GF-D8 (cell line): ENCODE measurements around the gene DOCK4.
A peak's percentile ranks its signal among the peaks of the same experiment; 100 is the strongest.
"Not testable (repeated sequence)": the region's sequence is repeated elsewhere in the genome, so short reads cannot be mapped to it uniquely, and the experiment has no call there.

Experiments used
- DNase-seq: peaks from one replicate; lab custom pipeline; 2025; lab: John Stamatoyannopoulos, UW

Gene DOCK4

GRCh38 chr7:112206238-112206990 lies at the start of gene DOCK4, which contains the start of gene ZNF277:
TSS of gene DOCK4 (minus strand) at chr7:112206399. CDS start at chr7:112206138, 261 bp downstream.
TSS of gene ZNF277 (plus strand) at chr7:112206695. CDS start at chr7:112206717, 22 bp downstream.
- DNase-seq, result peak; percentile 93

GRCh38 chr7:112255388-112255720 lies 49.2 kb upstream of the DOCK4 start:
- no peak for DNase-seq

GRCh38 chr7:112254709-112255387 lies 48.6 kb upstream of the DOCK4 start:
- no peak for DNase-seq

DNA sequence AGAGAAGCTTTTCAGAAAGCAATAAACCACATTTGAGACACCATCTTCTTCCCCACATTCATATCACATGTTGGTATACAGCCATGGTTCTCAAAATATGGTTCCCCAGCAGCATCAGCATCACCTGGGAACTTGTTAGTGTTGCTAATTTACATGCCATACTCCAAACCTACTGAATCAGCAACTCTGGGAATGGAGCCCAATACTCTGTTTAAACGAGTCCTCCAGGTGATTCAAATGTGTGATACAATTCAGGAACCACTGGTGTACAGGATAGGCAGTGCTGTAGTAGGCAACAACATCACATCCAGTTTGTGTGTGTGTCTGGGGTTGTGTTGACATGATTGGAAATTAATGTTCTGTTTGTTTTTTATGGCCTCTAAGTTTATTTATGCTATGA lies 48.0 kb upstream of the DOCK4 start:
- no peak for DNase-seq

DNA sequence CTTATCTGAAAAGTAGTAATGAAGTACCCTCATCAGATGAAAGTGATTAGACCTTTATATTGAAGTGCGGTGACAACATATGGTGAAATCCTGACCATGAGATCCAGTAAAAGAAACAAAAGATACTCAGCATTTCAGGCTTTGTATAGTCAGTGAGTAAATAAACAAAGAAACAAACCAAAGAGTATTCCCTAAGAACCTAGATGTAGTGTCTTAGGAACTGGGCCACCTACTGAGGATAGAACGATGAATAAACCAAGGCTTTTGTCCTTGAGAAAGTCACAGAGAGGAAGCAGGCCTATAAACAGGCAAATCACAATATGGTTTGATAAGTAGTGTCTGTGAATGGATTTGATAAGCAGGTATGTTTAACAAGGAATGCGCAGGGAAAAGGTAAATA lies 46.5 kb upstream of the DOCK4 start:
- DNase-seq, result no peak

GRCh38 chr7:112252141-112252540 lies 45.9 kb upstream of the DOCK4 start:
- no peak for DNase-seq

DNA sequence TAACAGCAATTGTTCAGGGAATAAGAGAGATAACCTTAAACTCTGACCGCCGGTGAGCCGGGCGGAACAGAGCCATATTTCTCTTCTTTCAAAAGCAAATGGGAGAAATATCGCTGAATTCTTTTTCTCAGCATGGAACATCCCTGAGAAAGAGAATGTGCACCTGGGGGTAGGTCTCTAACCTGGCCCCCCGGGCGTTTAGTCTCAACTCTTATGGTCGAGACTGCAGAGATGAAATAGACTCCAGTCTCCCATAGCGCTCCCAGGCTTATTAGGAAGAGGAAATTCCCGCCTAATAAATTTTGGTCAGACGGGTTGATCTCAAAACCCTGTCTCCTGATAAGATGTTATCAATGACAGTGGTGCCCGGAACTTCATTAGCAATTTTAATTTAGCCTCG lies 43.8 kb upstream of the DOCK4 start:
- not testable (repeated sequence) for DNase-seq

DNA sequence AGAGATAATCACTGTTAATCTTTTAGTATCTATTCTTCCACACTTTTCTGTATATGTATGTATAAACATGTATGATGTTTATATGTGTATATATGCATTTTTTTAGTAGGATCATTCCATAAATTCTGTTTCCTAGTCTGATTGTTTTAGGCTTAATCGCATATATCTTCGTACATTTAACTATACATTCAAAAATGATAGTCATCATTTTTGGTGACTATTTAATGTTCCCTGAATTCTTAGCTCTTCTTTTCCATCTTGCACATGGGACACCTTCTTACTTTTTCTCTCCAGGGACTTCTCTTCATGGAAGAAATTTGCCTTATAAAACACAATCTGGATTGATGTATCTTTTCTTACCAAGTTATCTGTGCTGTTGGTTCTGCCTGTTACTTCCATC lies 42.4 kb upstream of the DOCK4 start:
- no peak for DNase-seq

DNA sequence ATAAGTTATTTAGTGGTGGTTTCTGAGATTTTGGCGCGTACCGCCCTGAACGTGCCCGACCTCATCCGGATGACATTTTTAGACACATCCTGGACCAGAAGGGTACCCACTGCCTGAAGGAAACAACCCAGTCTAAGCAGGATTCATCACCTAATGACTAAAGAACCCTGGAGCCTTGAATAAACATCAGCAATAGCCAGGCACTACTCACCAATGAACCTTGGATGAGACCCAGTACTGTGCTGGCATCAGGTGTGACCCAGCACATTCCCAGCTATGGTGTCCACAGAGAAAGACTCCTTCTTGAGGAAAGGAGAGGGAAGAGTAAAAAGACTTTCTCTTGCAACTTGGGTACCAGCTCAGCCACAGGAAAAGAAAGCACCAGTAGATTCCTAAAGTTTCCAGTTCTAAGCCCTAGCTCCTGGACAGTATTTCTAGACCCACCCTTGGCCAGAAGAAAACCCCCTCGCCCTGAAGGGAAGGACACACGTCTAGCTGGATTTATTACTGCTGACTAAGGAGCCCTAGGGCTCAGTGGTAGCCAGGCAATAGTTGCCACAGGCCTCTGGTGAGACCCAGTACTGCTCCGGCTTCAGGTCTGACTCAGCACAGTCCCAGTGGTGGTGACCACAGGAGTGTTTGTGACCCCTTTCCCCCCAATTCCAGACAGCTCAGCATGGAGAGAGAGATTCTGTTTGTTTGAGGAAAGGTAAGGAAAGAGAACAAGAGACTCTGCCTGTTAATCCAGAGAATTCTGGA lies 32.8 kb upstream of the DOCK4 start:
- no peak for DNase-seq

DNA sequence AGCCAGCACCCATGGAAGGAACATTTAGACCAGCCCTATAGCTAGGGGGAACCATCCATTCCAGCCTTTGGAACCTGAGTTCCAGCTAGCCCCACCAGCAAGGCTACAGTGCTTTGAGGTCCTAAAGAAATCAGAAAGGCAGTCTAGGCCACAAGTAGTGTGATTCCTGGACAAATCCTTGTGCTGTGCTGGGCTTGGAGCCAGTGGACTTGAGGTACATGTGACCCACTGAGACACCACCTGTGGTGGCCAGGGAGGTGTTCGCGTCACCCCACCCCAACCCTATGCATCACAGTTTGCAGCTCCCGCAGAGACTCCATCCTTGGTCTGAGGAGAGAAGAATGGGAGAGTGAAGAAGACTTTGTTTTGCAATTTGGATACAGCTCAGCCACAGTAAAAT lies 32.1 kb upstream of the DOCK4 start:
- DNase-seq, result no peak

DNA sequence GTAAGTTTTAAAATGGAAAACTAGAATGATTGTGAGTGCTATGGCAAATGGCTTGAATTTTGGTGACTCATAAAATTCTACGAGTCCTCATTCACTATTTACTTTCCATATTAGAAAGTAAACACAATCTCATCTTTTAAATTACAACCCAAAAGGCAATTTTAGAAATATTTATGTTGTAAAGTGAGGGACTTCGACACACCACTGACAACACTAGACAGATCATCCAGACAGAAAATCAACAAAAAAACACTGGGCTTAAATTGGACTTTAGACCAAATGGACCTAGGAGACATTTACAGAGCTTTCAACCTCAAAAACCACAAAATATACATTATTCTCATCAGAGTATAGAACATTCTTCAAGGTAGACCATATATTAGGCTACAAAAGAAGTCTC lies 30.4 kb upstream of the DOCK4 start:
- DNase-seq, result no peak

DNA sequence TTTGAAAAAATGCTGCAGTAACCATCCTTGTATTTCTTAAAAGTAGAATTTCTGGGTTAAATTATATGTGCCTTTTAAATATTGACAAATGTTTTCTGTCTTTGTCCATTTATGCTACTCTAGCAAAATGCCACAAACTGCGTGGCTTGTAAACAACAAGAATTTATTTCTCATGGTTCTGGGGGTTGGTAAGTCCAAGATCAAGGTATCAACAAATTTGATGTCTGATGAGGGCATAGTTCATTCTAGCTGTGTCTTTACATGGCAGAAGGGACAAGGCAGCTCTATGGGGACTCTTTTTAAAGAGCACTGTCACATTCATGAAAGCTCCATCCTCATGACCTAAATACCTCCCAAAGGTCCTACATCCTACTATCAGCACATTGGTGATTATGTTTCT lies 27.9 kb upstream of the DOCK4 start:
- DNase-seq, result no peak

GRCh38 chr7:112233048-112233697 lies 27.0 kb upstream of the DOCK4 start:
- DNase-seq, result no peak

DNA sequence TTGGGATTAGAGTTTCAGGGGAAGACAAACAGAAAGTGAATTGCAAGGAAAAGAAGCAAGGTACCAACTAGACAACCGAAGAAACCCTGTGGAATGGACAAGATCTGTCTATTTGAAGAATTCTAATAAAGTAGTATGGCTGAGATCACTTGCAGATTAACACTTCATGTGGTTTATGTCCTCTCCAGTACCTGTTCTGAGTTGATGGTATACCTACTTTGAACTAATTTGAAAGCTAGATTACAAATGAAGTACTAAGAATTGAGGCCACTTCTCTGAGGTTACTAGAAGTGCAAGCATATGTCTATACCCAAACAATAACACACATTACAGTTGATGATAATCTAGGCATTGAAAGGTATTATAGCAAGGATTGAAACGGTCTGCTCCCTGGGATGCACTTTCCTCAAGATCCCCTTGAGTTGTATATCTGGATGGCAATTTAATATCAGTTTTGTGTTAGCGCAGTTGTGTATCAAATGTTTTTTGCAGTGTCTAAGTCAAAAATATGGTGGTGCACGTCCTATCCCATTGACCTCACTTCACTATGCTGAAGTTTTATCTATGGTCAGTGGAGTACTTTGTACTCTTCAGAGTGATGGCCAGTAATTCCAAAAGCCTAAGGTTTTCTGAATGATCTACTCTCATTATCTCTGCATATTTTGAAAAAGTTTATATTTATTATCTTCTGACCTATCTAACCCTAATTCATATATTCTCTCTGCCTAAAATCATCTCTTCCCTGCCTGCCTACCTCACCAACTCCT lies 26.2 kb upstream of the DOCK4 start:
- no peak for DNase-seq

DNA sequence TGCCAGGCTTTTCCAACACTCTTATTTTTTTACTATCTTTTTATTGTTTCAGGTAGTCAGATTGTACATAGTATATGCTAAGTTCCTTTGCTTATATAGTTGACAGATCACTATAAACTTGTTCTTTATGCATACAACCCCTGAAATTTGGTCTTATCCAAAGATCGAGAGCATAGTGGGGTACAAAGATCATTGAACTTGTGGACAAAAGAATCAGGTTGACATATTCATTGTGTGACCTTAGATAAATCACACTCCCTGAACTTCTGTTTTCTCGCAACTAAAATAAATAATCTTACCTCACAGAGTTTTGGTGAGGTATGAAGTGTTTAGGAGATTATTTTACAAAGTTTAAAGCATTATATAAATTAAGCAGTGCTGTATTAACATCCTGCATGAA lies 22.4 kb upstream of the DOCK4 start:
- DNase-seq, result no peak

DNA sequence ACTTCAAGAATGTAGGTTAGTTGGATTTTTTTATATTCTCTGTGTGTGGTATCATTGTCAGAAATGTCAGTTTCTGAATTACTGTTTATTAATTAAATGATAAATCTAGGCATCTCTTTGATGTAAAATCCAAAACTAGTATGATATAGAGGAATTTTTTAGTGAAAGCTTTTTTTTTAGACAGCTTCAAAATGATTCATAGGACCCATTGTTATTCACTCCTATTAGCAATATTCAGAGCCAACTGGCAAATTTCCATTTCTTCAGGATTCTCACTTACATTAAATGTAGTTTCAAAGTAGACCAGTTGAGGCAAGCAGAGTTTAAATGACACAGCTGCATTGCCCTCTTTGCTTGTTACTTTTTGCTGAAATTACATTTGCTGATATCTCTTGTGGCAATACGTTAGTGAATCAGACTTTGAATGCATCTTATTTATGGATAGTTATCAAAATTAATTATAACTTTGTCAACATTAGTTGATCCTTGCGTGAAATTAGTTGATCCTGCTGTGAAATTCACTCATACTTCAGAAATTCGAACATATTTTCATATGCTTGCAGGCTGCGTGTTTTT lies 20.6 kb upstream of the DOCK4 start:
- DNase-seq, result no peak

- no peak for DNase-seq
Observed at GRCh38 chr7:112225006-112225405, 18.8 kb upstream of the DOCK4 start.

DNA sequence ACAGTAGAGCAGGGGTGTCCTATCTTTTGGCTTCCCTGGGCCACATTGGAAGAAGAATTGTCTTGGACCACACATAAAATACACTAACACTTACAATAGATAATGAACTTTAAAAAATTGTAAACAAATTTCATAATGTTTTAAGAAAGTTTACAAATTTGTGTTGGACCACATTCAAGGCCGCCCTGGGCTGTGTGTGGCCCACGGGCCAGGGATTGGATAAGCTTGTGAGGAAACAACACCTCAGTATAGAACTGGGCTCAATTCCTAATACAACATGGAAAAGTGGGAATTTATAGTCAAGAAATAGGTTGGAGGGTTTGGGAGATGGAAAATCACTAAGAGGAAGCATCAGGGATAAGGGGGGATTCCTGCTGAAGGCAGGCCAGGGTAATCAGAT lies 18.0 kb upstream of the DOCK4 start:
- DNase-seq, result no peak

DNA sequence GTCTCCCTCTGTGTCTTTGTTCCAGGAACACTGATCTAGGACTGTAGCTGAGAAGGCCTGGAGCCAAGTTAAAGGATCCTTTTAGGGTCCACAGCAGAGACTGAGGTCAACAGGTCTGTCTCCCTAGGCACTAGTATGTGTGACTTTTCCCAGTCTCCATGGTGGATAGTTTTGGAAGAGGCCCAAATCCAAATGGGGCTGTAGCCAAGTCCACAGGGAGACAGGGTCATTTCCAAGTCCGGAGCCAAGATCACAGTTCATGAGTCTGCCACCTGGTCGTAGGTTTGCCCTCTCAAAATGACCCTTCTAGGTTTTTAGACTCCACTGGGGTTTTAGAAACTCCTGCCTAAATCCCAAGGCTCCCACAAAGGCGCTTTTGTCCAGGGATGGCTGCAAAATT lies 17.1 kb upstream of the DOCK4 start:
- no peak for DNase-seq

- no peak for DNase-seq
Observed at GRCh38 chr7:112220877-112221434, 14.8 kb upstream of the DOCK4 start.

GRCh38 chr7:112215787-112216186 lies 9.6 kb upstream of the DOCK4 start:
- DNase-seq, result no peak
